ENCODE data around the gene OR10Z1. TPM values are rescaled to one million over a fixed set of nuclear protein-coding genes. Genes with fewer than 3 reads are reported as not detected.
A peak's percentile ranks its signal among the peaks of the same experiment; 100 is the strongest.

Gene OR10Z1
- total and polyA plus RNA-seq, 8 donors = not detected

DNA sequence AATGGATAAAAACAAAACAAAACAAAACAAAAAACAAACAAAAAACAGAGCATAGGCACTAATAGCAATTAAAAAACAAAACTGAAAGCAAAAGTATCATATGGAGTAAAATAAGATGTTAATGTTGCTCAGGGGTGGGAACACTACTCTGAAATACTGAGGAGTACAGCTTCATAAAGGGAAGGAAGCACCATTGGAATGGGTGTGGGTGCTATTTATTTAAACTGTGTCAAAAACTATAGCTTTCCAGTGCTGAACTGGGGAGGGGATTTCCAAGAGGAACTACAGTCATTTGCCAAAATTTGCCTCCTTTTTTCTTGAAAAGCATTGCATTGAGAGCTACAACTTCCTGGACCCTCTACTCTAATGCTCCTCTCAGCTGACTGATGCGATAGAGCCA lies 41.4 kb downstream of the OR10Z1 start:
- intact Hi-C loops (cut with DNase I; ENCODE audit: low total_unique reads) = no loop called here
- WGBS, 5 donors = 77 to 96% (median 95%) methylated on average over 1 of the region's 1 CpG

DNA sequence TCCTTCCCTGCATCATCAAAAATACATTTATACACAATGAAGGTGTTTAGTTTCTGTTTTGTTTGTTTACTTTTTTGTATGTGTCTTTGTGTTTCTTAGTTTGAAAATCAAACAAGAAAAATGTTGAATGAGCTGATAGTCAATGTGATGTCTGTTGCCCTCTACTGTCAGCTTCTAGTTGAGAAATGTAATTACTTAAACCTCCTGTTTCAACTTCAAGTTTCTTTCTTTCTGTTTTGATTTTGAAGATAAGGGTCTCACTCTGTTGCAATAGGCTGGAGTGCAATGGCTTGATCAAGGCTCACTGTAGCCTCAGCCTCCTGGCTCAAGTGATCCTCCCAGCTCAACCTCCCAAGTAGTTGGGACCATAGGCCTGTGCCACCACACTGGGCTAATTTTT lies 44.0 kb downstream of the OR10Z1 start:
- Histone ChIP-seq H3K27me3 (no peaks in the 10 kb centered on the region), H3K4me1 (no peaks in the 10 kb centered on the region), H3K27ac (no peak overlapping the region), H3K9me3 (no peaks in the 10 kb centered on the region), H3K4me3 (no peak overlapping the region), H3K36me3 (no peaks in the 10 kb centered on the region)
- intact Hi-C loops (cut with DNase I; ENCODE audit: low total_unique reads) = no loop called here
- DNase-seq = no peak
- TF ChIP-seq, protein P1, sequence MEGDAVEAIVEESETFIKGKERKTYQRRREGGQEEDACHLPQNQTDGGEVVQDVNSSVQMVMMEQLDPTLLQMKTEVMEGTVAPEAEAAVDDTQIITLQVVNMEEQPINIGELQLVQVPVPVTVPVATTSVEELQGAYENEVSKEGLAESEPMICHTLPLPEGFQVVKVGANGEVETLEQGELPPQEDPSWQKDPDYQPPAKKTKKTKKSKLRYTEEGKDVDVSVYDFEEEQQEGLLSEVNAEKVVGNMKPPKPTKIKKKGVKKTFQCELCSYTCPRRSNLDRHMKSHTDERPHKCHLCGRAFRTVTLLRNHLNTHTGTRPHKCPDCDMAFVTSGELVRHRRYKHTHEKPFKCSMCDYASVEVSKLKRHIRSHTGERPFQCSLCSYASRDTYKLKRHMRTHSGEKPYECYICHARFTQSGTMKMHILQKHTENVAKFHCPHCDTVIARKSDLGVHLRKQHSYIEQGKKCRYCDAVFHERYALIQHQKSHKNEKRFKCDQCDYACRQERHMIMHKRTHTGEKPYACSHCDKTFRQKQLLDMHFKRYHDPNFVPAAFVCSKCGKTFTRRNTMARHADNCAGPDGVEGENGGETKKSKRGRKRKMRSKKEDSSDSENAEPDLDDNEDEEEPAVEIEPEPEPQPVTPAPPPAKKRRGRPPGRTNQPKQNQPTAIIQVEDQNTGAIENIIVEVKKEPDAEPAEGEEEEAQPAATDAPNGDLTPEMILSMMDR (IDR thresholded peaks at IDR 0.05) = no peak
- TF ChIP-seq EP300 (IDR thresholded peaks at IDR 0.05) (no peak), POLR2AphosphoS5 (IDR thresholded peaks at IDR 0.05) (no peak), POLR2A (IDR thresholded peaks at IDR 0.05) (no peak)

More for the DNA sequence above, 41.4 kb downstream of the OR10Z1 start:
- Histone ChIP-seq H3K36me3 (no peaks in the 10 kb centered on the region), H3K27me3 (no peaks in the 10 kb centered on the region), H3K9me3 (no peaks in the 10 kb centered on the region), H3K27ac (no peak overlapping the region), H3K4me1 (no peaks in the 10 kb centered on the region), H3K4me3 (no peak overlapping the region)
- TF ChIP-seq, protein P1 (IDR thresholded peaks at IDR 0.05) = no peak
- TF ChIP-seq EP300 (IDR thresholded peaks at IDR 0.05) = no peak
- no peak for TF ChIP-seq POLR2A (IDR thresholded peaks at IDR 0.05)
- TF ChIP-seq POLR2AphosphoS5 (IDR thresholded peaks at IDR 0.05) = no peak
- DNase-seq = peak in 1 of 2 donors; percentile 6

DNA sequence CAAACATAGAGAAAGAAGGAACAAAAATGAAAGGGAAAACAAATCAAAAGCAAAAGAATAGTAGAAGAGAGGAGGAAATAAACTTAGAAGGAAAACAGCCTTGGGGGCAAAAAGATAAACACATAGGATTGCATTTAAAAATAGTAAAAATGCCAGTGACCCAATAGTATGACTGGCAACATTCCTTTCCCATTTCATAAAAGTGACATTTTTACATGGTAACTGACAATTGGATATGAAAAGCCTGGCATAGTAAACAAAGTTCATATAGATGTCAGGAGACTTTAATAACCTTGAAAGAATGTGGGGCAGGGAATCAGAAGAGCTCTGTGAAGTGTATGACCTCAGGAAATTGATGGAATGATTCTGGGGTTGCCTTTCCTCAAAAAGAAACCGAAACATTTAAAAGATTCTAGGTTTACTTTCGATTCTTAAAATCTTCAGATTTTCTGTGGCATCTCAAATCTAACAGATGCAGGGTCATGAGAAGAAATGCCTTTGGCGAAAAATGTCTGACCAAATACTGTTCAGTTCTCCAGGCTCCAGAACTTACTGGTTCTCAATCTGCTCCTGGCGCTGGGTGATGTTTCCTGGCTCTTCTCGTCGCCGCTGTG lies 47.8 kb downstream of the OR10Z1 start:
- H3K36me3 ChIP-seq = no peaks in the 10 kb centered on the region
- intact Hi-C loops (cut with DNase I; ENCODE audit: low total_unique reads) = no loop called here
- no peak for DNase-seq
- no peaks in the 10 kb centered on the region for H3K4me1 ChIP-seq
- WGBS, 5 donors = 87 to 93% (median 90%) methylated on average over 7 of the region's 7 CpGs
- H3K9me3 ChIP-seq = no peaks in the 10 kb centered on the region
- TF ChIP-seq POLR2A (IDR thresholded peaks at IDR 0.05) = no peak
- no peak for TF ChIP-seq EP300 (IDR thresholded peaks at IDR 0.05)
- TF ChIP-seq POLR2AphosphoS5 (IDR thresholded peaks at IDR 0.05) = no peak
- no peak overlapping the region for H3K4me3 ChIP-seq
- H3K27ac ChIP-seq = no peak overlapping the region
- no peaks in the 10 kb centered on the region for H3K27me3 ChIP-seq

DNA sequence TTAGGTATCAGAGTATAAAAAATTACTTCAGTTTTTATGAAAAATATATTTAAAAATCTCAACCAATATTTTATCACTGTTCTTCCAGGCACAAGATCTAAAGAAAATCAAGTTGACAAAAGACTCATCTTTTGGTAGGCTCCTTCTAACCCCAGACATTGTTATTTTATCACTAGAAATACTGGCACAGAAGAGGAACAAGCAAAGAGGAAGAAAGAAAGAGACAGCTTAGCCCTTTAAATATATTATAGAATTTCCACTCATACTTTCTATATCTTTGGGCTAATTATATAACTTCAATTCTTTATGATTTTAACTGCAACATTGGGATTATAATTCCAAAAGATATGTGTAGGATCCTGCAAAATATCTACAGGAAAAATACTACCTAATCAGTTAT lies 49.0 kb downstream of the OR10Z1 start:
- intact Hi-C loops (cut with DNase I; ENCODE audit: low total_unique reads) = no loop called here
- no peaks in the 10 kb centered on the region for H3K27me3 ChIP-seq
- no peak for DNase-seq
- H3K36me3 ChIP-seq = no peaks in the 10 kb centered on the region
- no peaks in the 10 kb centered on the region for H3K9me3 ChIP-seq
- H3K4me1 ChIP-seq = no peaks in the 10 kb centered on the region
- no peak overlapping the region for H3K4me3 ChIP-seq
- TF ChIP-seq EP300 (IDR thresholded peaks at IDR 0.05) = no peak
- TF ChIP-seq POLR2A (IDR thresholded peaks at IDR 0.05) = no peak
- TF ChIP-seq, protein P1 (IDR thresholded peaks at IDR 0.05) = no peak
- TF ChIP-seq POLR2AphosphoS5 (IDR thresholded peaks at IDR 0.05) = no peak
- no peak overlapping the region for H3K27ac ChIP-seq

DNA sequence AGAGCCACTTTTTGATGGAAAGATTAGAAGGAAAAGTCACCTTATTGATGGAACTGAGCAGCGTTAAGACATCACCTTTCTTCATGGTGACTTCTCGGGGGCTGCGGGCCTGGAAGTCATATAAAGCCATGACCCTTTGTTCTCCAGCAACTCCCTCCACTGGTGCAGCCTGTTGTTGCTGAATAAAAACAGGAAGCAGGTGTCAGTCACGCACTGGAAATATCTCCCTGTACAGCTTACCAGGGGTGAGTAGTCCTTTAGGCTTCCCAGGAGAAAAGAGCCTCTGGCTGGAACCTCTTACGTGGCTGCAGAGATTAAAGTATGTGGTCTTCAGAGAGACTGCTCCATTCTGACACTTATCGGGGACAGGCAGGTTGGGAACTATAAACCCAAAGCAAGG lies 49.5 kb downstream of the OR10Z1 start:
- TF ChIP-seq, protein P1 (IDR thresholded peaks at IDR 0.05) = no peak
- TF ChIP-seq EP300 (IDR thresholded peaks at IDR 0.05) = no peak
- TF ChIP-seq POLR2AphosphoS5 (IDR thresholded peaks at IDR 0.05) = no peak
- no peak for TF ChIP-seq POLR2A (IDR thresholded peaks at IDR 0.05)
- Histone ChIP-seq H3K27ac (no peak overlapping the region), H3K27me3 (no peaks in the 10 kb centered on the region), H3K36me3 (no peaks in the 10 kb centered on the region), H3K4me3 (no peak overlapping the region), H3K9me3 (no peaks in the 10 kb centered on the region), H3K4me1 (no peaks in the 10 kb centered on the region)
- intact Hi-C loops (cut with DNase I; ENCODE audit: low total_unique reads) = no loop called here
- 56 to 64% (median 59%) methylated on average over 6 of the region's 6 CpGs for WGBS, 5 donors
- peak in 1 of 2 donors; percentile 20 for DNase-seq

Data from stomach (tissue), 9 donors.